ENCODE measurements around the gene MED12L.

- TF ChIP-seq CTCF (IDR thresholded peaks at IDR 0.05; ENCODE audit: low read length), result no peak
- TF ChIP-seq EZH2 (IDR thresholded peaks at IDR 0.05; ENCODE audit: borderline replicate concordance, low read length), result no peak
These were observed 334.3 kb downstream of the MED12L start for GRCh38 chr3:151419806-151420205.
